NB4 (cell line): ENCODE measurements around the gene GAPT.

Source experiments
- TF ChIP-seq, protein P1 (sequence below): IDR thresholded peaks from one replicate; pipeline ENCODE4 v1.5.1; 2012; ENCODE audit warnings: low read depth, low read length
- TF ChIP-seq, protein P2 (sequence below): IDR thresholded peaks from 2 replicates; pipeline ENCODE4 v1.6.1; 2011; ENCODE audit warnings: low read depth, low read length

DNA sequence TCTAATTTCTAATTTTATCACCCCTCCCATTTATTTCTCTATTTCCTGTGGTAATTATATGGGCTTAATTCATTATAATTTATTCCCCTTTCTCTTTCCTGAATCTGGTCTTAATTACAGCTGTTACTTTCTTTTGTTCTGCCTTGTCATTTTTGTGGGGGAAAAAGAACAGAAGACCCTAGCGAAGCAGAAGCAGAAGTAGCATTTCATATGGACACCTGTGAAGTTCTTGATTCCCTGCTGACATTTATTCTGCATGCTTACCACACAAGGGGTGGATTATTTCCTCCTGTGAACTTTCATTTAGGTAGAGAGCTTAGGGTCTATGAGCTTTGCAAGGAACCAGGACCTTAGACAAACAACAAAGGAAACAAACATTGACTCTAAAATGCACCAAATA is 33.3 kb downstream of the GAPT start:
- TF ChIP-seq, protein P1, sequence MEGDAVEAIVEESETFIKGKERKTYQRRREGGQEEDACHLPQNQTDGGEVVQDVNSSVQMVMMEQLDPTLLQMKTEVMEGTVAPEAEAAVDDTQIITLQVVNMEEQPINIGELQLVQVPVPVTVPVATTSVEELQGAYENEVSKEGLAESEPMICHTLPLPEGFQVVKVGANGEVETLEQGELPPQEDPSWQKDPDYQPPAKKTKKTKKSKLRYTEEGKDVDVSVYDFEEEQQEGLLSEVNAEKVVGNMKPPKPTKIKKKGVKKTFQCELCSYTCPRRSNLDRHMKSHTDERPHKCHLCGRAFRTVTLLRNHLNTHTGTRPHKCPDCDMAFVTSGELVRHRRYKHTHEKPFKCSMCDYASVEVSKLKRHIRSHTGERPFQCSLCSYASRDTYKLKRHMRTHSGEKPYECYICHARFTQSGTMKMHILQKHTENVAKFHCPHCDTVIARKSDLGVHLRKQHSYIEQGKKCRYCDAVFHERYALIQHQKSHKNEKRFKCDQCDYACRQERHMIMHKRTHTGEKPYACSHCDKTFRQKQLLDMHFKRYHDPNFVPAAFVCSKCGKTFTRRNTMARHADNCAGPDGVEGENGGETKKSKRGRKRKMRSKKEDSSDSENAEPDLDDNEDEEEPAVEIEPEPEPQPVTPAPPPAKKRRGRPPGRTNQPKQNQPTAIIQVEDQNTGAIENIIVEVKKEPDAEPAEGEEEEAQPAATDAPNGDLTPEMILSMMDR = no peak
- TF ChIP-seq, protein P2, sequence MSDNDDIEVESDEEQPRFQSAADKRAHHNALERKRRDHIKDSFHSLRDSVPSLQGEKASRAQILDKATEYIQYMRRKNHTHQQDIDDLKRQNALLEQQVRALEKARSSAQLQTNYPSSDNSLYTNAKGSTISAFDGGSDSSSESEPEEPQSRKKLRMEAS = no peak
